ENCODE data around the gene SKI. TPM values are rescaled to one million over a fixed set of nuclear protein-coding genes. Genes with fewer than 3 reads are reported as not detected.

Gene SKI
- total and polyA plus RNA-seq, 9 of the 15 experiments (the other 6 are each of a cell fraction or from before 2014, with no cell fraction given): 0.10 to 60.5 (median 4.6) TPM

DNA sequence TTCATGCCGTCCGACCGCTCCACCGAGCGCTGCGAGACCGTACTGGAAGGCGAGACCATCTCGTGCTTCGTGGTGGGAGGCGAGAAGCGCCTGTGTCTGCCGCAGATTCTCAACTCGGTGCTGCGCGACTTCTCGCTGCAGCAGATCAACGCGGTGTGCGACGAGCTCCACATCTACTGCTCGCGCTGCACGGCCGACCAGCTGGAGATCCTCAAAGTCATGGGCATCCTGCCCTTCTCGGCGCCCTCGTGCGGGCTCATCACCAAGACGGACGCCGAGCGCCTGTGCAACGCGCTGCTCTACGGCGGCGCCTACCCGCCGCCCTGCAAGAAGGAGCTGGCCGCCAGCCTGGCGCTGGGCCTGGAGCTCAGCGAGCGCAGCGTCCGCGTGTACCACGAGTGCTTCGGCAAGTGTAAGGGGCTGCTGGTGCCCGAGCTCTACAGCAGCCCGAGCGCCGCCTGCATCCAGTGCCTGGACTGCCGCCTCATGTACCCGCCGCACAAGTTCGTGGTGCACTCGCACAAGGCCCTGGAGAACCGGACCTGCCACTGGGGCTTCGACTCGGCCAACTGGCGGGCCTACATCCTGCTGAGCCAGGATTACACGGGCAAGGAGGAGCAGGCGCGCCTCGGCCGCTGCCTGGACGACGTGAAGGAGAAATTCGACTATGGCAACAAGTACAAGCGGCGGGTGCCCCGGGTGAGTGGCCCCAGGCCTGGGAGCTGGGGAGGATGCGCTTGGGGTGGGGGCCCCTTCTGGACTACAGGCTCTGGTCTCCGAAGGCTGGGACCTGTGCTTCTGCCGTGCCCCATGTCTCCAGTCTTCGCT lies 1.1 kb downstream of the SKI start (continued):
- TF ChIP-seq MYNN (IDR thresholded peaks at IDR 0.05): peak; percentile 8; the same call in 1 of the 2 replicates
- TF ChIP-seq MYNN (CRISPR knock-in tag; IDR thresholded peaks at IDR 0.05): no peak
- TF ChIP-seq, protein P1, sequence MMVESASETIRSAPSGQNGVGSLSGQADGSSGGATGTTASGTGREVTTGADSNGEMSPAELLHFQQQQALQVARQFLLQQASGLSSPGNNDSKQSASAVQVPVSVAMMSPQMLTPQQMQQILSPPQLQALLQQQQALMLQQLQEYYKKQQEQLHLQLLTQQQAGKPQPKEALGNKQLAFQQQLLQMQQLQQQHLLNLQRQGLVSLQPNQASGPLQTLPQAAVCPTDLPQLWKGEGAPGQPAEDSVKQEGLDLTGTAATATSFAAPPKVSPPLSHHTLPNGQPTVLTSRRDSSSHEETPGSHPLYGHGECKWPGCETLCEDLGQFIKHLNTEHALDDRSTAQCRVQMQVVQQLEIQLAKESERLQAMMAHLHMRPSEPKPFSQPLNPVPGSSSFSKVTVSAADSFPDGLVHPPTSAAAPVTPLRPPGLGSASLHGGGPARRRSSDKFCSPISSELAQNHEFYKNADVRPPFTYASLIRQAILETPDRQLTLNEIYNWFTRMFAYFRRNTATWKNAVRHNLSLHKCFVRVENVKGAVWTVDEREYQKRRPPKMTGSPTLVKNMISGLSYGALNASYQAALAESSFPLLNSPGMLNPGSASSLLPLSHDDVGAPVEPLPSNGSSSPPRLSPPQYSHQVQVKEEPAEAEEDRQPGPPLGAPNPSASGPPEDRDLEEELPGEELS (CRISPR knock-in tag; IDR thresholded peaks at IDR 0.05; ENCODE audit: borderline replicate concordance): no peak
- no peak for TF ChIP-seq ZC3H11A (IDR thresholded peaks at IDR 0.05; ENCODE audit: low read depth, low read length)
- TF ChIP-seq GABPB1 (CRISPR knock-in tag; IDR thresholded peaks at IDR 0.05): peak; percentile 39; the same call in 1 of the 2 replicates
- peak; percentile 82 for TF ChIP-seq RBBP5 (IDR thresholded peaks at IDR 0.05; ENCODE audit: borderline replicate concordance, insufficient read depth, low read length, poor library complexity, severe bottlenecking)
- no peak for TF ChIP-seq PHTF2 (CRISPR knock-in tag; IDR thresholded peaks at IDR 0.05)
- TF ChIP-seq ZNF668 (CRISPR knock-in tag; IDR thresholded peaks at IDR 0.05): no peak
- TF ChIP-seq PURB (CRISPR knock-in tag; IDR thresholded peaks at IDR 0.05; ENCODE audit: low read depth): 0 out of 2 replicates have a peak, but pooled peaks have one; percentile 37
- peak; percentile 36; the same call in 1 of the 2 replicates for TF ChIP-seq HNRNPL (IDR thresholded peaks at IDR 0.05; ENCODE audit: low read depth, low read length)
- TF ChIP-seq ASH1L (IDR thresholded peaks at IDR 0.05; ENCODE audit: borderline replicate concordance, low read depth, partially characterized antibody): no peak
- TF ChIP-seq NR4A1 (CRISPR knock-in tag; IDR thresholded peaks at IDR 0.05): no peak
- no peak; the same call in 1 of the 2 replicates for TF ChIP-seq NR4A1 (tag; IDR thresholded peaks at IDR 0.05)
- no peak for TF ChIP-seq ATF1 (CRISPR knock-in tag; IDR thresholded peaks at IDR 0.05)
- peak; percentile 33; the same call in 1 of the 2 replicates for TF ChIP-seq ATF1 (tag; IDR thresholded peaks at IDR 0.05)
- TF ChIP-seq GABPB2 (CRISPR knock-in tag; conservative IDR thresholded peaks at IDR 0.05): no peak
- TF ChIP-seq TARDBP (IDR thresholded peaks at IDR 0.05): no peak
- TF ChIP-seq ZNF197 (CRISPR knock-in tag; IDR thresholded peaks at IDR 0.05; ENCODE audit: low read depth): no peak
- no peak for TF ChIP-seq MYBL2 (IDR thresholded peaks at IDR 0.05; ENCODE audit: low read depth)
- no peak for TF ChIP-seq MYBL2 (CRISPR knock-in tag; IDR thresholded peaks at IDR 0.05; ENCODE audit: borderline replicate concordance)
- TF ChIP-seq PHB (CRISPR knock-in tag; IDR thresholded peaks at IDR 0.05): no peak
- no peak; a peak in 1 of 4 replicates for TF ChIP-seq NONO (IDR thresholded peaks at IDR 0.05; ENCODE audit: low read depth in 2 of 2, low read length in 1 of 2)
- no peak for TF ChIP-seq ZNF696 (CRISPR knock-in tag; conservative IDR thresholded peaks at IDR 0.05)
- TF ChIP-seq HDAC1 (IDR thresholded peaks at IDR 0.05): peak in 1 of 2 experiments; percentile 69; a peak in 2 of 4 replicates
- TF ChIP-seq, protein P2, sequence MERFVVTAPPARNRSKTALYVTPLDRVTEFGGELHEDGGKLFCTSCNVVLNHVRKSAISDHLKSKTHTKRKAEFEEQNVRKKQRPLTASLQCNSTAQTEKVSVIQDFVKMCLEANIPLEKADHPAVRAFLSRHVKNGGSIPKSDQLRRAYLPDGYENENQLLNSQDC (CRISPR knock-in tag; IDR thresholded peaks at IDR 0.05): no peak
- TF ChIP-seq ETV1 (tag; conservative IDR thresholded peaks at IDR 0.05; ENCODE audit: low read depth): peak; percentile 25; the same call in 1 of the 2 replicates
- TF ChIP-seq NRF1 (conservative IDR thresholded peaks at IDR 0.05 in 1 of 2, IDR thresholded peaks at IDR 0.05 in 1 of 2): peak; percentile 69 to 76
- no peak for TF ChIP-seq NEUROD1 (IDR thresholded peaks at IDR 0.05; ENCODE audit: borderline replicate concordance, low read depth, low read length, partially characterized antibody)

Data from K562 (cell line).